WI38 (cell line): ENCODE results near the gene STAT3.
A peak's percentile ranks its signal among the peaks of the same experiment; 100 is the strongest.

Source experiments
- H3K4me3 ChIP-seq: 2 replicates; pipeline ENCODE4 v1.5.1; 2011; ENCODE audit warnings: low read depth, mild to moderate bottlenecking, control low read depth, low read length
- TF ChIP-seq, protein P1 (sequence below): IDR thresholded peaks from 2 replicates; pipeline ENCODE4 v1.5.1; 2012; ENCODE audit warnings: low read depth, mild to moderate bottlenecking, control low read depth, low read length

STAT3 gene

DNA sequence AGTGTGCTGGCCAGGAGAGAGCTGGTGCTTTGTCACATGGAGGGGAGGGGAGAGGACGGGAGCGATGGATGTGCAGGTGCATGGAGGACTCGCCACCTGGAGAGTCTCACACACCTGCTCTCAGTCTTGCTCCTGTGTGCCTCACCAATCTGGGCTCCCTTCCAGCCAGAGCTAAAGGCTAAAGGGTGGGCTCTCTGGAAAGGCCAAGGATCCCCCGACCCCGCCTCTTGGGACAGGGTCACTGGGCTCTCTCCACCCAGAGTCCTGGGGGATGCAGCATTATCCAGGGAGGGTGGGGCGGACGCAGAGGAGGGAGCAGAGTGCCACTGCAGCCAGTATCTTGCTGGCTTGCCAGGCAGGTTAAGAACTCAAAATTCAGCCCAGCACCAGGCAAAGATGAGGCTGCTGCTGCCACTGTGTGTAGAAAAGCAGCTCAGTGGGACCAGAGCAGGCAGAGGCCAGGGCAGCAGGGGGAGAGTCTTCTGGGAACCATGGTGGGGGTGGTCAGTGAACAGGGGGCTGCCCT is 106.6 kb downstream of the STAT3 start:
- TF ChIP-seq, protein P1, sequence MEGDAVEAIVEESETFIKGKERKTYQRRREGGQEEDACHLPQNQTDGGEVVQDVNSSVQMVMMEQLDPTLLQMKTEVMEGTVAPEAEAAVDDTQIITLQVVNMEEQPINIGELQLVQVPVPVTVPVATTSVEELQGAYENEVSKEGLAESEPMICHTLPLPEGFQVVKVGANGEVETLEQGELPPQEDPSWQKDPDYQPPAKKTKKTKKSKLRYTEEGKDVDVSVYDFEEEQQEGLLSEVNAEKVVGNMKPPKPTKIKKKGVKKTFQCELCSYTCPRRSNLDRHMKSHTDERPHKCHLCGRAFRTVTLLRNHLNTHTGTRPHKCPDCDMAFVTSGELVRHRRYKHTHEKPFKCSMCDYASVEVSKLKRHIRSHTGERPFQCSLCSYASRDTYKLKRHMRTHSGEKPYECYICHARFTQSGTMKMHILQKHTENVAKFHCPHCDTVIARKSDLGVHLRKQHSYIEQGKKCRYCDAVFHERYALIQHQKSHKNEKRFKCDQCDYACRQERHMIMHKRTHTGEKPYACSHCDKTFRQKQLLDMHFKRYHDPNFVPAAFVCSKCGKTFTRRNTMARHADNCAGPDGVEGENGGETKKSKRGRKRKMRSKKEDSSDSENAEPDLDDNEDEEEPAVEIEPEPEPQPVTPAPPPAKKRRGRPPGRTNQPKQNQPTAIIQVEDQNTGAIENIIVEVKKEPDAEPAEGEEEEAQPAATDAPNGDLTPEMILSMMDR: no peak
- no peak overlapping the region for H3K4me3 ChIP-seq

DNA sequence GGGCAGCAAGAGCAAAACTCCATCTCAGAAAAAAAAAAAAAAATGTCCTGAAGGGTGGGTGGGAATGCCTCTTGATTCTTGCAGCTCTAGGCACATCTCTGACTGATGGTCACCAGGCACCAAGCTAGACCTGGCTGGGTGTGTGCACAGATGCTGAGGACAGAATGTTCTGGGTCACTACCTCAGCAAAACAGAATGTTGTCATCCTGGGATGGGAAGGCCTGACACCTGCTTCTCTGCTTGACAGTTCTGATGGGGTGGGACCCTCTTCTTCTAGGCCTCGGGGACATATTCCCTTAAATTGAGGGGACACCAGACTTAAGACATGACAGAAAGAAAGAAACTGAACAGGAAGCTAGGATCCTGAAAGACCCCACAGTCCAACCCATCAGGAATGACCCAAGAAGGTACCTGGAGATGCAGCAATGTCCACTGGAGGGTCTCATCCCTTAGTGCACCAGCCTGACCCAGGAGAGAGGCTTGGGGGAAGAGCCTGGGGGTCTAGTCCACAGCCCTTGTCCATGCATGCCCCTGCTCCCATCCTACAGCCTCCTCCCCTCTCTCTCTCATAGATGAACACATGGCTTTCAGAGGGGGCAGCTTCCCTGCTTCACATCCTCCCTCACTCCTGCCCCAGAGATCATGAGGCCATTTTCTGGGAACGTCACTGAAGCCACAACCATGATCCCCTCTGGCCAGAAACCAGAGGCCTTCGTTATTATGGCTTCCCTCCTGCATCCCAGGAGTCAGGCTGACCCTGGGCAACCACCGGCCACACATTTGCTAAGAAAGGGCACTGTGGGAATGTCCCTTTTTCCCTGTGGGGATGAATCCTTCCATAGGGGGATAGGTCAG is 108.2 kb downstream of the STAT3 start:
- TF ChIP-seq, protein P1: no peak
- H3K4me3 ChIP-seq: no peak overlapping the region

DNA sequence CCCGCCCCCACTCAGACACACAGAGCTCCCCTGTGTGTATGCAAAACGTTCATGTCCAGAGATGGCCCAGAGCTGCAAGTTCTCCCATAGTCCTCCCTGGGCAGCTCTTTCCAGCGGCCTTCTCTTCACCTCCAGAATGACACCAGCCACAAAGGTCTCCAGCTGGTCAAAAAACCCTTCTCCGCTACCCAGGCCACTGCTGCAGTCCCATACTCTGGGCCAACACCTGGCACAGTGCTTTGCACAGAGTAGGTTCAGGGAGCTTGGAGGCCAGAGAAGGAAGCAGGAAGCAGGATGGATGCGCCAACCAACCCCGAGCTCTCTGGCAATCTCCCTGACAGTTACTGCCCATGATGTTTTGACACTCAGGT is 110.9 kb downstream of the STAT3 start:
- TF ChIP-seq, protein P1: no peak
- H3K4me3 ChIP-seq: no peak overlapping the region

DNA sequence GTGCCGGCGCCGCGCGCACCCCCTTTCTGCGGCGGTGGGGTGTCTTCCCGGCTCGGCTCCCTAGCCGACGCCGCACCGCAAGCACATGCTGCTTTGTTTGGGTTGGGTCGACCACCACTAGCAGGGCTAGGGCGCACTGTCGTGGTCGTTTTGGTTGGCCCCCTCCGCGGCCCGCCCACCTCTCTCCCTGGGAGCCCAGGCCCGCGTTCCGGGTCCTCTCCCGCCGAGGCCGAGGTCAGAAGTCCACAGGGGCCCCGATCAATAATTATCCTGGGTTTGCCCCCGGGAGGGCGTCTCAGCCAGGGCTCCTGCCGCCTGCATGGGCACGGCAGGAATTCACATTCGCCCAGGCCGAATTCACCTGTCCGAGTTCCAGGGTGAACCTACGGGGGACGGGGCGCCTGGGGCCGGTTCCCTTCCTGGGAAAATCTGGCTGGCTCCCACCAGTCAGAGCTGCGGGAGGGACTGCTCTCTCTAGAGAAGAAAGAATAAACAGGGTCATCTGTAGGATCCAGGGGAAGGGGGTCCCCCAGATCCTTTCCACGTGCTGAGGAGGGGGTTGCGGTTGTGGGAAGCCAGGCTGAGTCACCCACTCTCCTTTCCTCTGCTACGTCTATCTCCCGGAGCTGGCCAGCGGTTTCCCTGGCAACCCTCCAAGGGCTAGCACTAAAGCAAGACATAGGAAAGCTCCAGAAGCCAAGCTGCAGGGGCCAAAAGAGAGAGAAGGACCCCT is 111.5 kb downstream of the STAT3 start:
- H3K4me3 ChIP-seq: peak overlapping the region; percentile 66
- TF ChIP-seq, protein P1: no peak

DNA sequence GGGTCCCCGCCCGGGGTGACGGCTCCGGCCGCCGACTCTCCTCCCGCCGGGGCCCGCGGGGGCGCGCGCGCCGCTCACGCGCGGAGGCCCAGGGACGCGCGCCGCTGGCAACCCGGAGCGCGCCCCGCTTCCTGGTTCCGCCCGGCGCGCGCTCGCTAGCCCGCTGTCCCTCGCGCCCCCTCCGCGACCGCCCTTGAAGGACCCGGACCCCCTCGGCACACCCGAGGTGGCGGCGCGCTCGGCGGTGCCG is 112.0 kb downstream of the STAT3 start, which contains the start of gene STAT5B:
Gene STAT5B (minus strand): TSS at position 33 of the 250 bp plus-strand sequence. CDS start 44,264 bp downstream, outside the sequence.
- TF ChIP-seq, protein P1: no peak
- peak within 1 kb of the TSS; percentile 66 for H3K4me3 ChIP-seq

DNA sequence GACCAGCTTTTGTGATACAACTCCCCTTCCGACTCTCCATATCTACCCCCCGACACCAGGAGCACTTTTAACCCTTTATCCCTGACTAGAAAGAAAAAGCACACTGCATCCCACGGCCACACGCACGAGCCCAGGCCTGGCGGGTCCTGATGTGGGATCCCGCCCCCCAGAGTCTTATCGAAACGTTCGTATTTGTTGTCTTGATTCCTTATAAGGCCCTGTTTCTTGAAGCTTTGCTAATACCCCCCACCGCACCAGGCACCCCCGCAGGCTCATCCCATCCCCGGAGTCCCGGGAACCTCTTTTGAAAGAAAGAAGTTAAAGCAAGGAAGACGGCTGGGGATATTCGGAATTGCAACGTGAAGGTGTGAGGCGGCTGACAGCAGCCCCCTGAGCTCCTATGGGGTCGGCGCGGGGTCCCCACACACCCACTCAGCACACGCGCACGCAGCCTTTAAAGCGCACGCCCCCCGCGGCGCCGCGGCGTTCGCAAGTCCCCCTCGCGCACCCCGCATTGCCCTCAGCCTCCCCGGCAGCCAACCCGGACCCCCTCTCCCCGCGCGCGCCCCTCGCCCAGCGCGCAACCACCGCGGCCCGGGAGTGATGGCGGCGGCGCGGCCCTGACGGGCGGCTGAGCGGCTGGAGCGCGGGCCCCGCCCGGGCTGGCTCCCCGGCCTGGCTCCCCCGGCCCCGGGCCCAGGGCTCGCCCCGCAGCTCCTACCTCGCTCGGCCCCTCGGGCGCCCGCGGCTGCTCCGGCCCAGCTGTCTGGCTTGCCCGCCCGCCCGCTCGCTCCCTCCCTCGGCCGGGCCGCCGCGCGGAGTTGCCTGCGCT is 112.5 kb downstream of the STAT3 start:
- H3K4me3 ChIP-seq: peak overlapping the region; percentile 66
- TF ChIP-seq, protein P1: no peak
